HG03378 (cell line): ENCODE measurements around the gene CSN2.

Experiments used
- ATAC-seq: cut with Tn5 transposase; IDR thresholded peaks from one replicate; pipeline ENCODE4 v1.9.1; 2021; ENCODE audit warnings: mild to moderate bottlenecking, moderate library complexity; ENCODE audit not compliant: unreplicated experiment

The CSN2 gene

DNA sequence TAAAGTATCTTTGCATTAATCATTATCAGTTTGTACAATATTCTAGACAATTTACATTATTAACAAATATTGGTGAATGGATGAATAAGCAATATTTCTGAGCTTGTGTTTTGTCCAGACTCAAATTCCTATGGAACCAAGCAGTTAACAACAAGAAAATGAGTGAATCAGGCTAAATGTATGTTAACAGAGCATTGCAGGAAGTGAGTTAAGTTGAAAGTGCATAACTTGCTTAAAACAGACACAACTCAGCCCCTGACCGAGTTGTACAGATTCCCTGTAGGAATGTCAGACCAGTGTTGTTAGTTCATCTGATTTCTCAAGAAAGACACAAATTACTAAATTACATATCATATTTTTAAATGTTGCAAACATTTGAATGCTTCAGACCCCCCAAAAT lies 58.4 kb downstream of the CSN2 start:
- no peak for ATAC-seq
